Bronchial epithelial cell (primary cell): Measurements from ENCODE around the gene MDFIC2. TPM values are rescaled to one million over a fixed set of nuclear protein-coding genes. Genes with fewer than 3 reads are reported as not detected.

ENCODE experiments used
- DNase-seq: peaks from one replicate; pipeline ENCODE4 v3.0.0-alpha.2; 2010; ENCODE audit warnings: low read depth
- FAIRE-seq: peaks from 2 replicates; lab custom pipeline; 2011; peaks lifted over from hg19 to GRCh38; lab: Jason Lieb, UNC
- H3K27me3 ChIP-seq: 2 replicates; pipeline ENCODE4 v1.5.1; 2011; ENCODE audit warnings: low read length; ENCODE audit not compliant: control insufficient read depth, insufficient read depth
- H3K36me3 ChIP-seq: 2 replicates; pipeline ENCODE4 v1.5.1; 2011; ENCODE audit warnings: low read length; ENCODE audit not compliant: control insufficient read depth, insufficient read depth
- H3K4me3 ChIP-seq: 2 replicates; pipeline ENCODE4 v1.5.1; 2011; ENCODE audit warnings: mild to moderate bottlenecking, low read depth, low read length, control low read depth
- total RNA-seq: library from RNA; depleted of rRNA; stranded (reverse); fragments of >200 nt; gene quantifications from 2 replicates; pipeline ENCODE4 v1.2.1, GENCODE V29; 2014
- TF ChIP-seq, protein P1 (sequence below): IDR thresholded peaks from 2 replicates; pipeline ENCODE4 v1.5.1; 2011; ENCODE audit warnings: mild to moderate bottlenecking, moderate library complexity, low read length, control low read depth, inconsistent platforms; ENCODE audit not compliant: insufficient read depth, severe bottlenecking

MDFIC2 gene
- total RNA-seq, 1 donor from 2014 or later, result not detected

- Histone ChIP-seq H3K4me3 (no peak overlapping the region), H3K36me3 (no peaks in the 10 kb centered on the region), H3K27me3 (no peaks in the 10 kb centered on the region)
- DNase-seq, result no peak
- TF ChIP-seq, protein P1, sequence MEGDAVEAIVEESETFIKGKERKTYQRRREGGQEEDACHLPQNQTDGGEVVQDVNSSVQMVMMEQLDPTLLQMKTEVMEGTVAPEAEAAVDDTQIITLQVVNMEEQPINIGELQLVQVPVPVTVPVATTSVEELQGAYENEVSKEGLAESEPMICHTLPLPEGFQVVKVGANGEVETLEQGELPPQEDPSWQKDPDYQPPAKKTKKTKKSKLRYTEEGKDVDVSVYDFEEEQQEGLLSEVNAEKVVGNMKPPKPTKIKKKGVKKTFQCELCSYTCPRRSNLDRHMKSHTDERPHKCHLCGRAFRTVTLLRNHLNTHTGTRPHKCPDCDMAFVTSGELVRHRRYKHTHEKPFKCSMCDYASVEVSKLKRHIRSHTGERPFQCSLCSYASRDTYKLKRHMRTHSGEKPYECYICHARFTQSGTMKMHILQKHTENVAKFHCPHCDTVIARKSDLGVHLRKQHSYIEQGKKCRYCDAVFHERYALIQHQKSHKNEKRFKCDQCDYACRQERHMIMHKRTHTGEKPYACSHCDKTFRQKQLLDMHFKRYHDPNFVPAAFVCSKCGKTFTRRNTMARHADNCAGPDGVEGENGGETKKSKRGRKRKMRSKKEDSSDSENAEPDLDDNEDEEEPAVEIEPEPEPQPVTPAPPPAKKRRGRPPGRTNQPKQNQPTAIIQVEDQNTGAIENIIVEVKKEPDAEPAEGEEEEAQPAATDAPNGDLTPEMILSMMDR, result no peak
- no peak for FAIRE-seq
These were observed 66.5 kb downstream of the MDFIC2 start for GRCh38 chr3:70245746-70246525.

GRCh38 chr3:70244422-70244821 lies 68.0 kb downstream of the MDFIC2 start:
- Histone ChIP-seq H3K27me3 (no peaks in the 10 kb centered on the region), H3K4me3 (no peak overlapping the region), H3K36me3 (no peaks in the 10 kb centered on the region)
- no peak for FAIRE-seq
- TF ChIP-seq, protein P1, result no peak
- no peak for DNase-seq

DNA sequence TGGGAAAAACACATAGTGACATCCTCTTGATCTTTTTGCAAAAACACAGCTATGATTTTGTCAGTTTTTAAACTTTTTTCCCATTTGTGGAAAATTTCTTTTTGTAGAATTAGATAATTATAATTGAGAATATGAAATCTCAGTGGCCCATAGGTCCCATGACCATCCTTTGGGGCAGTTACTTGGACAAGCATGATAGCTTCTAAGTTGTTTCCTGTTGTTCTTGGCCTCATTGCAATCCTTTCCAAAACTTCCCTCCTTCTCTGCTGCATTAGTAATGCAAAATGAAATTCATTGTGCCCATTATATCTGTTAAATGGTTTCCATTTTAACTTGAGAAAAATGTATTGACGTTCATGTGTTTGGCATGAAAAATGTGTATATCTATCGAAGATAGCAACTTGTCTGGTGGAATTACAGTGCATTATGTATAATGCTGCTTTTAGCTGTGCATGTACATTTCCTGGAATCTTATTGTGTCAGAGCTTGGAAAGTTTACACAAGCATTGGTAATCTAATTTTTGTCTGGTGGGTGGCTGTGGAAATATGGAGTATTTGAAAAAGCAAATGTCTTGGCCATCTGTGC lies 70.0 kb downstream of the MDFIC2 start:
- H3K27me3 ChIP-seq, result no peaks in the 10 kb centered on the region
- H3K4me3 ChIP-seq, result no peak overlapping the region
- DNase-seq (no peak), FAIRE-seq (no peak)
- H3K36me3 ChIP-seq, result no peaks in the 10 kb centered on the region
- TF ChIP-seq, protein P1, result no peak

DNA sequence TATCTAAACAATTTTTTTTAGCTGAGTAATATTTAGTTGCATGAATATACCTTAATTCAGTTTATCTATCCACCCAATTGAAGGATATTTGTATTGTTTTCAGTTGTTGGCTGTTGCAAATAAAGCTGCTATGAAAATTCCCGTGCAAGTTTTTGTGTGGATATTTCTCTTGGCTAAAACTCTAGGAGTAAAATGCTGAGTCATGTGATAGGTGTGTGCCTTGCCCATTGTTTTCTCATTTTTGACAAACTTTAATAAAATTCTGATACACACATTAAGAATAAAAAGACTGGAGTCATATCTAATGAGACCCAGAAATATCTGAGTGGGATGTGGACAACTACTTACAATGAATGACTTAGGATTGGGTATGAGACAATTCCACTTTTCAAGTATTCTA lies 78.6 kb downstream of the MDFIC2 start:
- H3K4me3 ChIP-seq, result no peak overlapping the region
- TF ChIP-seq, protein P1, result no peak
- H3K27me3 ChIP-seq, result no peaks in the 10 kb centered on the region
- no peaks in the 10 kb centered on the region for H3K36me3 ChIP-seq
- FAIRE-seq, result no peak
- no peak for DNase-seq

- FAIRE-seq, result no peak
- DNase-seq, result no peak
- H3K36me3 ChIP-seq, result no peaks in the 10 kb centered on the region
- no peak overlapping the region for H3K4me3 ChIP-seq
- no peaks in the 10 kb centered on the region for H3K27me3 ChIP-seq
- TF ChIP-seq, protein P1, result no peak
These were observed 79.3 kb downstream of the MDFIC2 start for GRCh38 chr3:70233112-70233511.
